K562 (cell line): Measurements from ENCODE around the gene EVC. TPM values are rescaled to one million over a fixed set of nuclear protein-coding genes. Genes with fewer than 3 reads are reported as not detected.

ENCODE experiments used
- BCL6 ChIP-seq: fragments of 250-450 bp; sonication (Bioruptor Pico); IDR thresholded peaks from 2 replicates; pipeline ENCODE4 v1.4.0; 2020
- BCOR ChIP-seq: fragments of 450-650 bp; IDR thresholded peaks from 2 replicates; pipeline ENCODE4 v1.6.1; 2016
- BRCA1 ChIP-seq, 2 experiments: fragments of 450-650 bp in 1 of 2; sonication (generic) in 1 of 2; formaldehyde crosslinking in 1 of 2; IDR thresholded peaks; 2 replicates each; pipeline versions ENCODE4 v1.5.0 to v1.6.1; 2017 to 2020; ENCODE audit warnings: mild to moderate bottlenecking in 1 of 2, missing genetic modification reagents in 1 of 2
- CHD1 ChIP-seq: fragments of 200-600 bp; sonication (generic); IDR thresholded peaks from one replicate; pipeline ENCODE4 v1.6.1; 2012; ENCODE audit warnings: mild to moderate bottlenecking, moderate library complexity, low read length, inconsistent platforms
- DMBX1 ChIP-seq: fragments of 250-450 bp; sonication (Bioruptor Pico); IDR thresholded peaks from 2 replicates; pipeline ENCODE4 v1.8.0; 2022; ENCODE audit warnings: inconsistent platforms, mild to moderate bottlenecking, moderate library complexity, borderline replicate concordance
- KAT7 ChIP-seq: sonication (generic); formaldehyde crosslinking; IDR thresholded peaks from 2 replicates; pipeline ENCODE4 v1.8.0; 2022; ENCODE audit warnings: missing genetic modification reagents, mild to moderate bottlenecking, borderline replicate concordance
- MAFG ChIP-seq: fragments of 450-650 bp; conservative IDR thresholded peaks from 2 replicates; pipeline ENCODE4 v1.6.1; 2016; ENCODE audit warnings: missing genetic modification characterization, missing compliant biosample characterization
- NONO ChIP-seq, 2 experiments: fragments of 200-400 bp in 1 of 2; fragments of 450-650 bp in 1 of 2; formaldehyde crosslinking in 1 of 2; IDR thresholded peaks; 2 replicates each; pipeline ENCODE4 v1.6.1; 2017; ENCODE audit warnings: low read depth in 2 of 2, mild to moderate bottlenecking in 2 of 2, moderate library complexity in 2 of 2, low read length in 1 of 2
- NRF1 ChIP-seq, 2 experiments: fragments of 450-650 bp; IDR thresholded peaks in 1 of 2; conservative IDR thresholded peaks in 1 of 2; 2 replicates each; pipeline ENCODE4 v1.6.1; 2014; ENCODE audit warnings: mild to moderate bottlenecking in 2 of 2
- POLR2G ChIP-seq: fragments of 200-400 bp; formaldehyde crosslinking; IDR thresholded peaks from 2 replicates; pipeline ENCODE4 v1.6.1; 2017; ENCODE audit warnings: low read depth, mild to moderate bottlenecking, antibody characterized with exemption, low read length, moderate library complexity
- PTTG1 ChIP-seq: fragments of 450-650 bp; IDR thresholded peaks from 2 replicates; pipeline ENCODE4 v1.6.1; 2016; ENCODE audit warnings: low read depth, mild to moderate bottlenecking, missing genetic modification characterization, missing compliant biosample characterization
- RAD21 ChIP-seq, 2 experiments: fragments of 250-450 bp in 1 of 2; fragments of 450-650 bp in 1 of 2; sonication (Bioruptor Pico) in 1 of 2; formaldehyde crosslinking in 1 of 2; IDR thresholded peaks in 1 of 2; conservative IDR thresholded peaks in 1 of 2; 2 replicates each; pipeline versions ENCODE4 v1.4.0 to v1.8.0; 2020 to 2022; ENCODE audit warnings: mild to moderate bottlenecking in 2 of 2, moderate library complexity in 1 of 2
- SMARCB1 ChIP-seq: IDR thresholded peaks from 2 replicates; pipeline ENCODE4 v1.6.1; 2011; ENCODE audit warnings: improper control_type of control experiment, low read depth; ENCODE audit not compliant: insufficient read length
- SPI1 ChIP-seq: IDR thresholded peaks from 2 replicates; pipeline ENCODE4 v1.6.1; 2011; ENCODE audit warnings: low read depth, low read length, control low read depth, borderline replicate concordance
- TSC22D4 ChIP-seq: fragments of 450-650 bp; IDR thresholded peaks from 2 replicates; pipeline ENCODE4 v1.6.1; 2016; ENCODE audit warnings: missing genetic modification characterization, missing biosample characterization, control low read depth
- ZKSCAN1 ChIP-seq: fragments of 150-350 bp; IDR thresholded peaks from 2 replicates; pipeline ENCODE4 v1.6.1; 2016; ENCODE audit warnings: low read depth, low read length
- ZNF224 ChIP-seq: sonication (generic); formaldehyde crosslinking; IDR thresholded peaks from 2 replicates; pipeline ENCODE4 v1.8.0; 2022; ENCODE audit warnings: mild to moderate bottlenecking, missing genetic modification reagents
- ZNF274 ChIP-seq: IDR thresholded peaks from 2 replicates; pipeline ENCODE4 v1.6.1; 2011; ENCODE audit warnings: low read depth, mild to moderate bottlenecking, low read length, moderate library complexity, borderline replicate concordance
- ZNF324 ChIP-seq: fragments of 250-450 bp; sonication (Bioruptor Pico); IDR thresholded peaks from 2 replicates; pipeline ENCODE4 v1.4.0; 2020; ENCODE audit warnings: mild to moderate bottlenecking
- ZNF444 ChIP-seq: fragments of 250-450 bp; sonication (Bioruptor Pico); IDR thresholded peaks from 2 replicates; pipeline ENCODE4 v1.4.0; 2020; ENCODE audit warnings: mild to moderate bottlenecking, moderate library complexity
- polyA plus RNA-seq, 8 experiments: library from polyadenylated mRNA; depleted of rRNA in 4 of 8; stranded (reverse) in 5 of 8; unstranded in 3 of 8; fragments of >200 nt; fragmentation: Nextera tagmentation in 2 of 8; fragmentation: Illumina TruSeq in 1 of 8; extraction: Ambion mirVana in 2 of 8; extraction: Trizol in 1 of 8; gene quantifications; 2 replicates each; pipeline versions ENCODE4 v1.2.1 to v1.2.3, GENCODE V29; 2011 to 2014; ENCODE audit warnings: inconsistent platforms in 1 of 8, missing spikeins in 1 of 8
- total RNA-seq, 7 experiments: library from RNA; depleted of rRNA in 6 of 7; stranded (reverse); fragments of >200 nt in 6 of 7; fragmentation: Illumina TruSeq in 2 of 7; extraction: Trizol in 2 of 7; gene quantifications; 2 replicates each; pipeline versions ENCODE4 v1.2.1 to v1.2.3, GENCODE V29; 2011 to 2021; ENCODE audit warnings: low replicate concordance in 1 of 7
- TF ChIP-seq, protein P1 (sequence below): fragments of 200-800 bp; sonication (Bioruptor generic); IDR thresholded peaks from 2 replicates; pipeline ENCODE4 v1.6.1; 2017; ENCODE audit warnings: missing genetic modification characterization, missing compliant biosample characterization
- TF ChIP-seq, protein P2 (sequence below): fragments of 450-650 bp; IDR thresholded peaks from 2 replicates; pipeline ENCODE4 v1.6.1; 2016
- TF ChIP-seq, protein P3 (sequence below): IDR thresholded peaks from 2 replicates; pipeline ENCODE4 v1.6.1; 2016; ENCODE audit warnings: missing genetic modification characterization, missing compliant biosample characterization
- TF ChIP-seq, protein P4 (sequence below): fragments of 250-450 bp; sonication (Bioruptor Pico); IDR thresholded peaks from 2 replicates; pipeline ENCODE4 v1.8.0; 2021; ENCODE audit warnings: borderline replicate concordance, mild to moderate bottlenecking, moderate library complexity; ENCODE audit not compliant: poor library complexity, severe bottlenecking

Gene EVC
- total and polyA plus RNA-seq, 9 of the 15 experiments (the other 6 are each of a cell fraction or from before 2014, with no cell fraction given), result 0.03 to 3.2 (median 1.1) TPM

DNA sequence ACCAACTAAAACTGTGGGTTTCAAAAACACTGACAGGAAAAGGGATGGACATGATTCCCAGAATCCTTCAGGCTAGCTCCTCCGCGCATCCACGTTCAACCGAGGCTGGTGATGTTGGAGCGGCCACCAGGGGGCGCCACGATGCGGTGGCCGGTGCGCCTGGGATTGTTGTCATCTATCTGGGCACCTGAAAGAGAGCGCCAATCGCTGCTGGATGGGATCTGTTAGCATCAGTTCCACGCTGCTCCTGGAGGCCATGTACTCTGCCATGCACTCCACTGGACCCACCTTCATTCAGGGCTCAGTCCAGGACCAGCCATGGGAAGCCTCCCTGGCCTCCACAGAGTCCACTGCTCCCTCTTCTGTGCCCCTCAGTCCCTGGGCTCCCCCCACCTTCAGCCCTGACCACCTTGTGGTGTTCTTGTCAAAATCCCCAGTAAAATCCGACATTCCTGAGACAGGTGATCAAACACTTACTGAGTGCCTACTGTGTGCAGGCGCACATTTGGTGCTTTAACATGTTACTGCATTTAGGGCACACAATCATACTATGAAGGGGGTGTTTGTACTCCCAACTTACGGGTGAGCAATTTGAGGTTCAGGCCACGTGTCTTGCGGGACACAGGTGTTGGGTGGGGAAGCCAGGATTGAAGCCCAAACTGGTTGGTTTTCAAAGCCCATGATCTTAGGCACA is 110.8 kb downstream of the EVC start (continued):
- TF ChIP-seq CHD1 (no peak), MAFG (tag) (no peak), PTTG1 (tag) (no peak), TSC22D4 (tag) (no peak), ZKSCAN1 (peak; percentile 66; the same call in 1 of the 2 replicates), KAT7 (CRISPR knock-in tag) (no peak), ZNF444 (no peak), BCOR (no peak), ZNF274 (no peak), BCL6 (no peak), SPI1 (no peak), RAD21 (CRISPR knock-in tag; conservative IDR thresholded peaks at IDR 0.05 in 1 of 2, IDR thresholded peaks at IDR 0.05 in 1 of 2) (peak; percentile 11 to 53; a peak in 2 of 4 replicates), DMBX1 (no peak), ZNF324 (CRISPR knock-in tag) (no peak), SMARCB1 (no peak), POLR2G (no peak), ZNF224 (CRISPR knock-in tag) (no peak), NRF1 (conservative IDR thresholded peaks at IDR 0.05 in 1 of 2, IDR thresholded peaks at IDR 0.05 in 1 of 2) (0 out of 4 replicates have a peak, but pooled peaks of 1 of the 2 experiments have one; percentile 10), BRCA1 (IDR thresholded peaks at IDR 0.05) (no peak), BRCA1 (CRISPR knock-in tag; IDR thresholded peaks at IDR 0.05) (no peak), NONO (IDR thresholded peaks at IDR 0.05; ENCODE audit: low read depth in 2 of 2, low read length in 1 of 2) (no peak)
- TF ChIP-seq, protein P1, sequence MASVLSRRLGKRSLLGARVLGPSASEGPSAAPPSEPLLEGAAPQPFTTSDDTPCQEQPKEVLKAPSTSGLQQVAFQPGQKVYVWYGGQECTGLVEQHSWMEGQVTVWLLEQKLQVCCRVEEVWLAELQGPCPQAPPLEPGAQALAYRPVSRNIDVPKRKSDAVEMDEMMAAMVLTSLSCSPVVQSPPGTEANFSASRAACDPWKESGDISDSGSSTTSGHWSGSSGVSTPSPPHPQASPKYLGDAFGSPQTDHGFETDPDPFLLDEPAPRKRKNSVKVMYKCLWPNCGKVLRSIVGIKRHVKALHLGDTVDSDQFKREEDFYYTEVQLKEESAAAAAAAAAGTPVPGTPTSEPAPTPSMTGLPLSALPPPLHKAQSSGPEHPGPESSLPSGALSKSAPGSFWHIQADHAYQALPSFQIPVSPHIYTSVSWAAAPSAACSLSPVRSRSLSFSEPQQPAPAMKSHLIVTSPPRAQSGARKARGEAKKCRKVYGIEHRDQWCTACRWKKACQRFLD (CRISPR knock-in tag), result 0 out of 2 replicates have a peak, but pooled peaks have one; percentile 37
- TF ChIP-seq, protein P2, sequence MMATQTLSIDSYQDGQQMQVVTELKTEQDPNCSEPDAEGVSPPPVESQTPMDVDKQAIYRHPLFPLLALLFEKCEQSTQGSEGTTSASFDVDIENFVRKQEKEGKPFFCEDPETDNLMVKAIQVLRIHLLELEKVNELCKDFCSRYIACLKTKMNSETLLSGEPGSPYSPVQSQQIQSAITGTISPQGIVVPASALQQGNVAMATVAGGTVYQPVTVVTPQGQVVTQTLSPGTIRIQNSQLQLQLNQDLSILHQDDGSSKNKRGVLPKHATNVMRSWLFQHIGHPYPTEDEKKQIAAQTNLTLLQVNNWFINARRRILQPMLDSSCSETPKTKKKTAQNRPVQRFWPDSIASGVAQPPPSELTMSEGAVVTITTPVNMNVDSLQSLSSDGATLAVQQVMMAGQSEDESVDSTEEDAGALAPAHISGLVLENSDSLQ, result no peak
- TF ChIP-seq, protein P3, sequence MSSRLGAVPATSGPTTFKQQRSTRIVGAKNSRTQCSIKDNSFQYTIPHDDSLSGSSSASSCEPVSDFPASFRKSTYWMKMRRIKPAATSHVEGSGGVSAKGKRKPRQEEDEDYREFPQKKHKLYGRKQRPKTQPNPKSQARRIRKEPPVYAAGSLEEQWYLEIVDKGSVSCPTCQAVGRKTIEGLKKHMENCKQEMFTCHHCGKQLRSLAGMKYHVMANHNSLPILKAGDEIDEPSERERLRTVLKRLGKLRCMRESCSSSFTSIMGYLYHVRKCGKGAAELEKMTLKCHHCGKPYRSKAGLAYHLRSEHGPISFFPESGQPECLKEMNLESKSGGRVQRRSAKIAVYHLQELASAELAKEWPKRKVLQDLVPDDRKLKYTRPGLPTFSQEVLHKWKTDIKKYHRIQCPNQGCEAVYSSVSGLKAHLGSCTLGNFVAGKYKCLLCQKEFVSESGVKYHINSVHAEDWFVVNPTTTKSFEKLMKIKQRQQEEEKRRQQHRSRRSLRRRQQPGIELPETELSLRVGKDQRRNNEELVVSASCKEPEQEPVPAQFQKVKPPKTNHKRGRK (tag), result no peak
- TF ChIP-seq, protein P4, sequence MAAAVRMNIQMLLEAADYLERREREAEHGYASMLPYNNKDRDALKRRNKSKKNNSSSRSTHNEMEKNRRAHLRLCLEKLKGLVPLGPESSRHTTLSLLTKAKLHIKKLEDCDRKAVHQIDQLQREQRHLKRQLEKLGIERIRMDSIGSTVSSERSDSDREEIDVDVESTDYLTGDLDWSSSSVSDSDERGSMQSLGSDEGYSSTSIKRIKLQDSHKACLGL (CRISPR knock-in tag), result no peak
